H1 (cell line): ENCODE results near the gene RNF113B. TPM values are rescaled to one million over a fixed set of nuclear protein-coding genes. Genes with fewer than 3 reads are reported as not detected.

Experiments
- CTCF ChIA-PET: fragments of 300-600 bp; sonication (Branson Sonifier 250); formaldehyde crosslinking; loops from one replicate; lab custom pipeline; 2021; ENCODE audit not compliant: partially characterized antibody; lab: Charles Lee
- POLR2A ChIA-PET: fragments of 300-600 bp; sonication (Branson Sonifier 250); formaldehyde crosslinking; loops from one replicate; lab custom pipeline; 2021; ENCODE audit warnings: inconsistent platforms; ENCODE audit not compliant: partially characterized antibody; lab: Charles Lee
- DNase-seq, 2 experiments: peaks; one replicate each; pipeline versions ENCODE4 v3.0.0 to v3.0.0-alpha.2; 2010 to 2022; ENCODE audit warnings: low spot score in 2 of 2, low read depth in 1 of 2, mixed read lengths in 1 of 2
- FAIRE-seq: peaks from 2 replicates; lab custom pipeline; 2011; peaks lifted over from hg19 to GRCh38; lab: Jason Lieb, UNC
- H2AFZ ChIP-seq: 2 replicates; pipeline ENCODE4 v1.8.1; 2012; ENCODE audit warnings: low read length, inconsistent platforms
- H2AK5ac ChIP-seq: 2 replicates; pipeline ENCODE4 v1.6.1; 2013; ENCODE audit warnings: low read depth, low read length
- H2BK120ac ChIP-seq: replicated peaks from 2 replicates; pipeline ENCODE3; 2013; ENCODE audit warnings: low read depth, low read length, inconsistent platforms
- H2BK12ac ChIP-seq: 2 replicates; pipeline ENCODE4 v1.6.1; 2013; ENCODE audit warnings: low read depth, low read length
- H2BK15ac ChIP-seq: 2 replicates; pipeline ENCODE4 v1.6.1; 2013; ENCODE audit warnings: low read length
- H2BK20ac ChIP-seq: 2 replicates; pipeline ENCODE4 v1.6.1; 2013; ENCODE audit warnings: low read length
- H2BK5ac ChIP-seq: 2 replicates; pipeline ENCODE4 v1.6.1; 2013; ENCODE audit warnings: low read depth, low read length
- H3K14ac ChIP-seq: 2 replicates; pipeline ENCODE4 v1.6.1; 2013; ENCODE audit warnings: inconsistent platforms; ENCODE audit not compliant: insufficient read length
- H3K18ac ChIP-seq: 2 replicates; pipeline ENCODE4 v1.6.1; 2013; ENCODE audit warnings: low read length; ENCODE audit errors: extremely low read depth
- H3K23ac ChIP-seq: 2 replicates; pipeline ENCODE4 v1.6.1; 2013; ENCODE audit warnings: inconsistent platforms; ENCODE audit not compliant: insufficient read length
- H3K23me2 ChIP-seq: 2 replicates; pipeline ENCODE4 v1.6.1; 2013; ENCODE audit warnings: low read depth, low read length
- H3K27ac ChIP-seq: 2 replicates; pipeline ENCODE4 v1.6.1; 2011; ENCODE audit warnings: low read depth, low read length, inconsistent platforms
- H3K27me3 ChIP-seq, 4 experiments: replicated peaks in 1 of 4; 1 replicate in 1 of 4; 2 replicates in 3 of 4; pipeline versions ENCODE4 v1.6.1 to v1.8.1; 2011 to 2013; ENCODE audit warnings: low read length in 3 of 4, mild to moderate bottlenecking in 3 of 4, inconsistent platforms in 2 of 4, mixed read lengths in 2 of 4, moderate library complexity in 1 of 4; ENCODE audit not compliant: control insufficient read depth in 3 of 4, insufficient read depth in 3 of 4; ENCODE audit errors: extremely low read depth in 1 of 4
- H3K36me3 ChIP-seq, 4 experiments: 2 replicates each; pipeline versions ENCODE4 v1.6.1 to v1.8.1; 2011 to 2013; ENCODE audit warnings: mild to moderate bottlenecking in 4 of 4, low read length in 3 of 4, moderate library complexity in 2 of 4, control low read depth in 1 of 4, inconsistent platforms in 1 of 4; ENCODE audit not compliant: insufficient read depth in 4 of 4, control insufficient read depth in 2 of 4
- H3K4ac ChIP-seq: replicated peaks from 2 replicates; pipeline ENCODE3; 2013; ENCODE audit warnings: low read length, low read depth, mixed read lengths, inconsistent platforms; ENCODE audit not compliant: insufficient read length
- H3K4me1 ChIP-seq, 4 experiments: replicated peaks in 1 of 4; 1 replicate in 1 of 4; 2 replicates in 3 of 4; pipeline versions ENCODE4 v1.6.1 to v1.8.1; 2011 to 2013; ENCODE audit warnings: low read length in 3 of 4, inconsistent platforms in 2 of 4, mixed read lengths in 1 of 4; ENCODE audit not compliant: insufficient read depth in 4 of 4, control insufficient read depth in 3 of 4
- H3K4me2 ChIP-seq, 2 experiments: 2 replicates each; pipeline versions ENCODE4 v1.6.1 to v1.8.1; 2011 to 2013; ENCODE audit warnings: low read depth in 2 of 2, low read length in 2 of 2, control low read depth in 1 of 2, inconsistent platforms in 1 of 2, mild to moderate bottlenecking in 1 of 2; ENCODE audit not compliant: insufficient read depth in 1 of 2
- H3K4me3 ChIP-seq, 4 experiments: fragments of 200-600, 300-600 bp in 1 of 4; sonication (generic), shearing (Covaris generic), sonication (Bioruptor Twin) in 1 of 4; 2 replicates each; pipeline versions ENCODE4 v1.5.1 to v1.8.1; 2011 to 2016; ENCODE audit warnings: low read length in 4 of 4, low read depth in 3 of 4, control low read depth in 2 of 4, inconsistent platforms in 2 of 4, mild to moderate bottlenecking in 2 of 4, mixed read lengths in 1 of 4, moderate library complexity in 1 of 4; ENCODE audit not compliant: insufficient read depth in 2 of 4; ENCODE audit errors: extremely low read depth in 1 of 4
- H3K56ac ChIP-seq: replicated peaks from 2 replicates; pipeline ENCODE3; 2013; ENCODE audit warnings: low read depth, mild to moderate bottlenecking, mixed read lengths, low read length, inconsistent platforms; ENCODE audit not compliant: insufficient read length
- H3K79me1 ChIP-seq: 2 replicates; pipeline ENCODE4 v1.6.1; 2013; ENCODE audit warnings: low read depth, low read length, control low read depth
- H3K79me2 ChIP-seq, 2 experiments: 2 replicates each; pipeline versions ENCODE4 v1.6.1 to v1.8.1; 2012 to 2013; ENCODE audit warnings: low read length in 2 of 2, mild to moderate bottlenecking in 2 of 2, inconsistent platforms in 1 of 2; ENCODE audit not compliant: insufficient read depth in 2 of 2, control insufficient read depth in 1 of 2
- H3K9ac ChIP-seq, 4 experiments: replicated peaks in 1 of 4; 1 replicate in 1 of 4; 2 replicates in 3 of 4; pipeline versions ENCODE4 v1.6.1 to v1.8.1; 2011 to 2013; ENCODE audit warnings: low read depth in 3 of 4, low read length in 3 of 4, control low read depth in 2 of 4, mild to moderate bottlenecking in 2 of 4, moderate library complexity in 2 of 4, inconsistent platforms in 1 of 4; ENCODE audit errors: extremely low read depth in 1 of 4
- H3K9me3 ChIP-seq, 2 experiments: 2 replicates each; pipeline versions ENCODE4 v1.6.1 to v1.8.1; 2012 to 2013; ENCODE audit warnings: mild to moderate bottlenecking in 2 of 2, moderate library complexity in 2 of 2, control low read depth in 1 of 2, inconsistent platforms in 1 of 2, low read depth in 1 of 2, low read length in 1 of 2, mixed read lengths in 1 of 2; ENCODE audit not compliant: insufficient read depth in 2 of 2
- H4K20me1 ChIP-seq, 2 experiments: replicated peaks in 1 of 2; 2 replicates each; pipeline versions ENCODE3 to v1.8.1; 2011 to 2013; ENCODE audit warnings: inconsistent platforms in 2 of 2, low read length in 2 of 2, mild to moderate bottlenecking in 1 of 2; ENCODE audit not compliant: insufficient read depth in 2 of 2, control insufficient read depth in 1 of 2
- H4K5ac ChIP-seq: 2 replicates; pipeline ENCODE4 v1.6.1; 2013; ENCODE audit warnings: low read length, low read depth, mixed read lengths, inconsistent platforms; ENCODE audit not compliant: insufficient read length
- H4K8ac ChIP-seq: 2 replicates; pipeline ENCODE4 v1.8.0; 2013; ENCODE audit warnings: mild to moderate bottlenecking, moderate library complexity, low read length, inconsistent platforms; ENCODE audit not compliant: insufficient read depth; ENCODE audit errors: extremely low read depth
- H4K91ac ChIP-seq: replicated peaks from 2 replicates; pipeline ENCODE3; 2013; ENCODE audit warnings: low read length, mixed read lengths, inconsistent platforms; ENCODE audit not compliant: insufficient read length
- WGBS, 2 experiments: shearing (Covaris generic) in 1 of 2; methylation state at CpG; one replicate each; pipeline versions ENCODE4 v1.1.6 to v1.1.7; 2013 to 2015; ENCODE audit warnings: low lambda C conversion rate in 2 of 2, mixed read lengths in 2 of 2, inconsistent platforms in 1 of 2, low coverage in 1 of 2, missing lambda C conversion rate in 1 of 2; ENCODE audit not compliant: insufficient replicate concordance in 2 of 2, insufficient coverage in 1 of 2, insufficient read length in 1 of 2; ENCODE audit errors: extremely low coverage in 1 of 2, missing lambda C conversion rate in 1 of 2; 5-methylcytosine and 5-hydroxymethylcytosine counted together
- polyA plus RNA-seq, 7 experiments: library from polyadenylated mRNA; depleted of rRNA in 3 of 7; stranded (reverse) in 5 of 7; unstranded in 2 of 7; fragments of >200 nt in 5 of 7; fragments of 200-250 nt in 2 of 7; gene quantifications; 1 replicate in 5 of 7; 2 replicates in 1 of 7; 4 replicates in 1 of 7; pipeline versions ENCODE4 v1.2.1 to v1.2.3, GENCODE V29; 2011 to 2013; ENCODE audit warnings: missing spikeins in 2 of 7, mixed read lengths in 2 of 7
- total RNA-seq: library from RNA; stranded (reverse); fragmentation: NEBNext Ultra II Directional; extraction: Animal tissue kit (Norgen Biotek cat#: 25700); gene quantifications from 2 replicates; pipeline ENCODE4 v1.2.1, GENCODE V29; 2021
- TF ChIP-seq, protein P1 (sequence below): IDR thresholded peaks from 2 replicates; pipeline ENCODE4 v1.6.1; 2011; ENCODE audit warnings: low read depth, mild to moderate bottlenecking, low read length; ENCODE audit not compliant: insufficient read depth

RNF113B gene
- total and polyA plus RNA-seq, 2 of the 8 experiments (the other 6 are each of a cell fraction or from before 2014, with no cell fraction given): not detected

GRCh38 chr13:98214008-98214643 is 37.1 kb upstream of the RNF113B start:
- Histone ChIP-seq H3K23ac (no peak overlapping the region), H2BK5ac (no peak overlapping the region; the same call in 1 of the 2 replicates), H3K79me1 (peaks cover 4% of the 10 kb centered on the region; the same call in 1 of the 2 replicates), H2AK5ac (no peak overlapping the region; the same call in 1 of the 2 replicates), H4K91ac (no peak overlapping the region), H2BK12ac (no peak overlapping the region), H2BK15ac (no peak overlapping the region), H3K9me3 (peaks cover 4 to 5% of the 10 kb centered on the region in 2 experiments; a peak in 3 of 4 replicates), H3K4ac (no peak overlapping the region), H2BK120ac (no peak overlapping the region), H3K79me2 (peaks cover 0 to 20% of the 10 kb centered on the region in 2 experiments; a peak in 2 of 4 replicates), H3K4me1 (peaks cover 0 to 10% (median 0%) of the 10 kb centered on the region in 4 experiments; a peak in 2 of 7 replicates), H4K20me1 (no peaks in the 10 kb centered on the region), H4K8ac (no peak overlapping the region), H3K23me2 (no peaks in the 10 kb centered on the region), H3K4me2 (no peak overlapping the region), H3K27me3 (no peaks in the 10 kb centered on the region), H4K5ac (no peak overlapping the region), H3K4me3 (no peak overlapping the region), H3K36me3 (peaks cover 0 to 22% (median 9%) of the 10 kb centered on the region in 4 experiments; a peak in 3 of 8 replicates), H3K56ac (no peak overlapping the region)
- 91% methylated on average over 11 of the region's 16 CpGs; no CpG with 5 or more reads in 1 of the 2 experiments for WGBS, 2 experiments
- CTCF ChIA-PET: interaction anchor here (1.1 kb wide), 1 partner anchor 9 kb away, joined by 5 read pairs; no protein-coding TSS in a partner anchor
- POLR2A ChIA-PET: interaction anchor here (1.6 kb wide), 1 partner anchor 12 kb away, joined by 9 read pairs; no protein-coding TSS in a partner anchor
- TF ChIP-seq, protein P1, sequence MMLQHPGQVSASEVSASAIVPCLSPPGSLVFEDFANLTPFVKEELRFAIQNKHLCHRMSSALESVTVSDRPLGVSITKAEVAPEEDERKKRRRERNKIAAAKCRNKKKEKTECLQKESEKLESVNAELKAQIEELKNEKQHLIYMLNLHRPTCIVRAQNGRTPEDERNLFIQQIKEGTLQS: no peak
- TF ChIP-seq, all 59 proteins: peak for 0
- no peak overlapping the region for H3K18ac ChIP-seq
- no peak overlapping the region for H2AFZ ChIP-seq
- FAIRE-seq: no peak
- H2BK20ac ChIP-seq: no peak overlapping the region
- no peak overlapping the region for H3K9ac ChIP-seq
- DNase-seq: no peak
- no peak overlapping the region for H3K14ac ChIP-seq
- no peak overlapping the region for H3K27ac ChIP-seq
